GM23338 (cell line): ENCODE results near the gene SNAP47.

Experiments used
- CREB1 ChIP-seq: fragments of 250-450 bp; sonication (Bioruptor Pico); IDR thresholded peaks from 2 replicates; pipeline ENCODE4 v1.5.0; 2020; ENCODE audit warnings: low read depth, mild to moderate bottlenecking, moderate library complexity
- EZH2 ChIP-seq: fragments of 200-600 bp; sonication (generic); IDR thresholded peaks from one replicate; pipeline ENCODE4 v1.8.0; 2017; ENCODE audit warnings: antibody characterized with exemption, mild to moderate bottlenecking, low read depth; ENCODE audit not compliant: unreplicated experiment
- EZH2phosphoT487 ChIP-seq: fragments of 200-600 bp; sonication (generic); IDR thresholded peaks from one replicate; pipeline ENCODE4 v1.8.1; 2018; ENCODE audit warnings: antibody characterized with exemption; ENCODE audit not compliant: unreplicated experiment
- NANOG ChIP-seq: IDR thresholded peaks from 2 replicates; pipeline ENCODE4 v1.6.1; 2016; ENCODE audit warnings: antibody characterized with exemption, borderline replicate concordance
- POLR2AphosphoS5 ChIP-seq: IDR thresholded peaks from 2 replicates; pipeline ENCODE4 v1.6.1; 2016; ENCODE audit warnings: antibody characterized with exemption, low read depth
- ZNF114 ChIP-seq: fragments of 250-450 bp; sonication (Bioruptor Pico); IDR thresholded peaks from 2 replicates; pipeline ENCODE4 v1.5.0; 2020; ENCODE audit warnings: mild to moderate bottlenecking, moderate library complexity
- TF ChIP-seq, protein P1 (sequence below), 2 experiments: fragments of 200-600 bp in 1 of 2; sonication (generic) in 1 of 2; conservative IDR thresholded peaks; 2 replicates each; pipeline versions ENCODE4 v1.5.1 to v1.6.1; 2016 to 2017; ENCODE audit warnings: antibody characterized with exemption in 2 of 2, low read depth in 2 of 2, mild to moderate bottlenecking in 2 of 2, moderate library complexity in 1 of 2
- TF ChIP-seq, protein P2 (sequence below): IDR thresholded peaks from one replicate; pipeline ENCODE4 v1.6.1; 2018; ENCODE audit warnings: antibody characterized with exemption; ENCODE audit not compliant: unreplicated experiment
- TF ChIP-seq, protein P3 (sequence below): IDR thresholded peaks from 2 replicates; pipeline ENCODE4 v1.6.1; 2016; ENCODE audit warnings: antibody characterized with exemption

DNA sequence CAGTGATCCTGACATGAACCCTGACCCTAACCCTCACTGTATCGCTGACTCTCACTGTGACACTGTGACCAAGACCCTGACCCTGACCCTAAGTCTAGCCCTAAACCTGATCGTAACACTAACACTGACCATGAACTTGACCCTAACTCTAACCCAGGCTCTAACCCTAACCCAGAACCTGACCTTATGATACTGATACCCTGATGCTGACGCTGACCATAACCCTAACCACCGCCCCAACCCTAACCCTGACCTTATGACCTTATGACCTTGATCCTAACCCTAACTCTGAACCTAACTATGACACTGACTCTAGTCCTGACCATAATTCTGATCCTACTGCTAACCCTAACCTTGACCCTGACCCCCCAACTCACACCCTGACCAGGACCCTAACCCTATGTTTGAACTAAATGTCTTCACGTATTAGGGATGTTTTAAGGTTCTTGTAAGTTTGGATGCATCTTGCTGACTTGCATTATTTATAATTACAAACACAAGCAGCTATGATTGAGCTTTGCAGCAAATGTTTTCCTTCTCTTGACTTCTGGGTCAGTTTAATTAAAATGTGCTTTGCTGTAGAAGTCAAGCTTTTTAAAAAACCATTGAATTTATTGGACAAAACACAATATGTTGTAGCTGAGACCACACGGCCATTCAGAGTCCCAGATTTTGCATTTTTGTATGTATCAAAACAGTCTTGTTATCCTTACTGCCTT, 56.3 kb downstream of the SNAP47 start:
- TF ChIP-seq, protein P1, sequence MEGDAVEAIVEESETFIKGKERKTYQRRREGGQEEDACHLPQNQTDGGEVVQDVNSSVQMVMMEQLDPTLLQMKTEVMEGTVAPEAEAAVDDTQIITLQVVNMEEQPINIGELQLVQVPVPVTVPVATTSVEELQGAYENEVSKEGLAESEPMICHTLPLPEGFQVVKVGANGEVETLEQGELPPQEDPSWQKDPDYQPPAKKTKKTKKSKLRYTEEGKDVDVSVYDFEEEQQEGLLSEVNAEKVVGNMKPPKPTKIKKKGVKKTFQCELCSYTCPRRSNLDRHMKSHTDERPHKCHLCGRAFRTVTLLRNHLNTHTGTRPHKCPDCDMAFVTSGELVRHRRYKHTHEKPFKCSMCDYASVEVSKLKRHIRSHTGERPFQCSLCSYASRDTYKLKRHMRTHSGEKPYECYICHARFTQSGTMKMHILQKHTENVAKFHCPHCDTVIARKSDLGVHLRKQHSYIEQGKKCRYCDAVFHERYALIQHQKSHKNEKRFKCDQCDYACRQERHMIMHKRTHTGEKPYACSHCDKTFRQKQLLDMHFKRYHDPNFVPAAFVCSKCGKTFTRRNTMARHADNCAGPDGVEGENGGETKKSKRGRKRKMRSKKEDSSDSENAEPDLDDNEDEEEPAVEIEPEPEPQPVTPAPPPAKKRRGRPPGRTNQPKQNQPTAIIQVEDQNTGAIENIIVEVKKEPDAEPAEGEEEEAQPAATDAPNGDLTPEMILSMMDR (conservative IDR thresholded peaks at IDR 0.05; ENCODE audit: low read depth in 2 of 2), result no peak
- TF ChIP-seq, protein P2, sequence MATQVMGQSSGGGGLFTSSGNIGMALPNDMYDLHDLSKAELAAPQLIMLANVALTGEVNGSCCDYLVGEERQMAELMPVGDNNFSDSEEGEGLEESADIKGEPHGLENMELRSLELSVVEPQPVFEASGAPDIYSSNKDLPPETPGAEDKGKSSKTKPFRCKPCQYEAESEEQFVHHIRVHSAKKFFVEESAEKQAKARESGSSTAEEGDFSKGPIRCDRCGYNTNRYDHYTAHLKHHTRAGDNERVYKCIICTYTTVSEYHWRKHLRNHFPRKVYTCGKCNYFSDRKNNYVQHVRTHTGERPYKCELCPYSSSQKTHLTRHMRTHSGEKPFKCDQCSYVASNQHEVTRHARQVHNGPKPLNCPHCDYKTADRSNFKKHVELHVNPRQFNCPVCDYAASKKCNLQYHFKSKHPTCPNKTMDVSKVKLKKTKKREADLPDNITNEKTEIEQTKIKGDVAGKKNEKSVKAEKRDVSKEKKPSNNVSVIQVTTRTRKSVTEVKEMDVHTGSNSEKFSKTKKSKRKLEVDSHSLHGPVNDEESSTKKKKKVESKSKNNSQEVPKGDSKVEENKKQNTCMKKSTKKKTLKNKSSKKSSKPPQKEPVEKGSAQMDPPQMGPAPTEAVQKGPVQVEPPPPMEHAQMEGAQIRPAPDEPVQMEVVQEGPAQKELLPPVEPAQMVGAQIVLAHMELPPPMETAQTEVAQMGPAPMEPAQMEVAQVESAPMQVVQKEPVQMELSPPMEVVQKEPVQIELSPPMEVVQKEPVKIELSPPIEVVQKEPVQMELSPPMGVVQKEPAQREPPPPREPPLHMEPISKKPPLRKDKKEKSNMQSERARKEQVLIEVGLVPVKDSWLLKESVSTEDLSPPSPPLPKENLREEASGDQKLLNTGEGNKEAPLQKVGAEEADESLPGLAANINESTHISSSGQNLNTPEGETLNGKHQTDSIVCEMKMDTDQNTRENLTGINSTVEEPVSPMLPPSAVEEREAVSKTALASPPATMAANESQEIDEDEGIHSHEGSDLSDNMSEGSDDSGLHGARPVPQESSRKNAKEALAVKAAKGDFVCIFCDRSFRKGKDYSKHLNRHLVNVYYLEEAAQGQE, result no peak
- TF ChIP-seq POLR2AphosphoS5 (no peak), EZH2phosphoT487 (no peak), EZH2 (no peak), CREB1 (CRISPR knock-in tag) (no peak), ZNF114 (CRISPR knock-in tag) (no peak), NANOG (no peak)
- TF ChIP-seq, protein P3, sequence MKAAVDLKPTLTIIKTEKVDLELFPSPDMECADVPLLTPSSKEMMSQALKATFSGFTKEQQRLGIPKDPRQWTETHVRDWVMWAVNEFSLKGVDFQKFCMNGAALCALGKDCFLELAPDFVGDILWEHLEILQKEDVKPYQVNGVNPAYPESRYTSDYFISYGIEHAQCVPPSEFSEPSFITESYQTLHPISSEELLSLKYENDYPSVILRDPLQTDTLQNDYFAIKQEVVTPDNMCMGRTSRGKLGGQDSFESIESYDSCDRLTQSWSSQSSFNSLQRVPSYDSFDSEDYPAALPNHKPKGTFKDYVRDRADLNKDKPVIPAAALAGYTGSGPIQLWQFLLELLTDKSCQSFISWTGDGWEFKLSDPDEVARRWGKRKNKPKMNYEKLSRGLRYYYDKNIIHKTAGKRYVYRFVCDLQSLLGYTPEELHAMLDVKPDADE, result no peak
